Activated effector memory CD4-positive, alpha-beta T cell treated with Interleukin-2 at 50 U/mL for 16 hours (primary cell): ENCODE measurements around the gene HYDIN.

Source experiments
- DNase-seq: peaks from one replicate; pipeline ENCODE4 v3.0.0-alpha.2; 2020

HYDIN gene

GRCh38 chr16:71230122-71230845 is at the start of gene HYDIN:
Gene HYDIN (minus strand): TSS chr16:71230722. CDS start chr16:71186895, 43,827 bp downstream.
- no peak for DNase-seq

GRCh38 chr16:71276589-71277334 is 46.2 kb upstream of the HYDIN start:
- DNase-seq: no peak

- DNase-seq: no peak
Observed at GRCh38 chr16:71273384-71273783, 42.9 kb upstream of the HYDIN start.

GRCh38 chr16:71264299-71264698 is 33.8 kb upstream of the HYDIN start:
- no peak for DNase-seq

GRCh38 chr16:71263582-71263981 is 33.1 kb upstream of the HYDIN start:
- no peak for DNase-seq

- no peak for DNase-seq
Observed at GRCh38 chr16:71262391-71262790, 31.9 kb upstream of the HYDIN start.

- DNase-seq: no peak
Observed at GRCh38 chr16:71260995-71261394, 30.5 kb upstream of the HYDIN start.

- no peak for DNase-seq
Observed at GRCh38 chr16:71259086-71259485, 28.6 kb upstream of the HYDIN start.

- no peak for DNase-seq
Observed at GRCh38 chr16:71258372-71258771, 27.9 kb upstream of the HYDIN start.

GRCh38 chr16:71257768-71258167 is 27.2 kb upstream of the HYDIN start:
- no peak for DNase-seq

- DNase-seq: no peak
Observed at GRCh38 chr16:71255721-71256120, 25.2 kb upstream of the HYDIN start.

- DNase-seq: no peak
Observed at GRCh38 chr16:71254832-71255525, 24.5 kb upstream of the HYDIN start.

- DNase-seq: no peak
Observed at GRCh38 chr16:71250461-71251235, 20.1 kb upstream of the HYDIN start.

GRCh38 chr16:71249399-71249798 is 18.9 kb upstream of the HYDIN start:
- no peak for DNase-seq

GRCh38 chr16:71247478-71247877 is 17.0 kb upstream of the HYDIN start:
- no peak for DNase-seq

GRCh38 chr16:71246309-71246708 is 15.8 kb upstream of the HYDIN start:
- no peak for DNase-seq

GRCh38 chr16:71244521-71244920 is 14.0 kb upstream of the HYDIN start:
- DNase-seq: no peak

GRCh38 chr16:71242601-71243000 is 12.1 kb upstream of the HYDIN start:
- no peak for DNase-seq

GRCh38 chr16:71242036-71242435 is 11.5 kb upstream of the HYDIN start:
- no peak for DNase-seq

- DNase-seq: no peak
Observed at GRCh38 chr16:71229344-71229743, 1.2 kb downstream of the HYDIN start.

- DNase-seq: no peak
Observed at GRCh38 chr16:71226229-71227141, 4.0 kb downstream of the HYDIN start.

- no peak for DNase-seq
Observed at GRCh38 chr16:71225145-71225544, 5.4 kb downstream of the HYDIN start.
